ENCODE data around the gene PCDHA9.
"Not testable (repeated sequence)": the region's sequence is repeated elsewhere in the genome, so short reads cannot be mapped to it uniquely, and the experiment has no call there.

PCDHA9 gene

GRCh38 chr5:140806834-140807775 lies 41.1 kb upstream of the PCDHA9 start, which contains the start of gene PCDHA4:
Gene PCDHA4 (plus strand): TSS chr5:140807068.
- peak; percentile 53 for TF ChIP-seq CTCF (IDR thresholded peaks at IDR 0.05; ENCODE audit: low read depth, low read length)
- H3K27me3 ChIP-seq, result no peaks in the 10 kb centered on the region
- H3K36me3 ChIP-seq, result peaks cover 5% of the 10 kb centered on the region
- DNase-seq, result no peak
- H3K9me3 ChIP-seq, result no peaks in the 10 kb centered on the region
- no peak within 1 kb of the TSS for H3K4me3 ChIP-seq (ENCODE audit: low read depth, low read length)
- no peaks in the 10 kb centered on the region for H3K4me1 ChIP-seq

- H3K9me3 ChIP-seq; H3K4me1 ChIP-seq; H3K4me3 ChIP-seq (ENCODE audit: low read depth, low read length); H3K27me3 ChIP-seq; H3K36me3 ChIP-seq; DNase-seq: not testable (repeated sequence)
Measured at GRCh38 chr5:140808241-140808888, 39.8 kb upstream of the PCDHA9 start.

- no peak overlapping the region for H3K4me3 ChIP-seq (ENCODE audit: low read depth, low read length)
- TF ChIP-seq CTCF (IDR thresholded peaks at IDR 0.05; ENCODE audit: low read depth, low read length), result no peak
Measured at GRCh38 chr5:140808889-140809291, 39.3 kb upstream of the PCDHA9 start.

GRCh38 chr5:140821375-140822280 lies 26.6 kb upstream of the PCDHA9 start, which contains the start of gene PCDHA5:
Gene PCDHA5 (plus strand): TSS chr5:140821613.
- no peaks in the 10 kb centered on the region for H3K9me3 ChIP-seq
- no peaks in the 10 kb centered on the region for H3K4me1 ChIP-seq
- no peak within 1 kb of the TSS for H3K4me3 ChIP-seq (ENCODE audit: low read depth, low read length)
- no peak for TF ChIP-seq CTCF (IDR thresholded peaks at IDR 0.05; ENCODE audit: low read depth, low read length)
- H3K36me3 ChIP-seq, result no peaks in the 10 kb centered on the region; the same call in none of the 2 replicates
- H3K27me3 ChIP-seq, result no peaks in the 10 kb centered on the region
- no peak for DNase-seq

More at GRCh38 chr5:140808889-140809291, 39.3 kb upstream of the PCDHA9 start:
- H3K27me3 ChIP-seq, result no peaks in the 10 kb centered on the region
- no peaks in the 10 kb centered on the region for H3K9me3 ChIP-seq
- DNase-seq, result no peak
- H3K36me3 ChIP-seq, result no peaks in the 10 kb centered on the region; the same call in 1 of the 2 replicates
- no peaks in the 10 kb centered on the region for H3K4me1 ChIP-seq

GRCh38 chr5:140822281-140822629 lies 25.9 kb upstream of the PCDHA9 start:
- no peak overlapping the region for H3K4me3 ChIP-seq (ENCODE audit: low read depth, low read length)
- no peak for TF ChIP-seq CTCF (IDR thresholded peaks at IDR 0.05; ENCODE audit: low read depth, low read length)

GRCh38 chr5:140822969-140823368 lies 25.2 kb upstream of the PCDHA9 start:
- not testable (repeated sequence) for H3K4me1 ChIP-seq; H3K36me3 ChIP-seq; DNase-seq; H3K9me3 ChIP-seq; H3K4me3 ChIP-seq (ENCODE audit: low read depth, low read length); H3K27me3 ChIP-seq

More at GRCh38 chr5:140822281-140822629, 25.9 kb upstream of the PCDHA9 start:
- no peaks in the 10 kb centered on the region for H3K9me3 ChIP-seq
- no peaks in the 10 kb centered on the region for H3K27me3 ChIP-seq
- no peaks in the 10 kb centered on the region; the same call in none of the 2 replicates for H3K36me3 ChIP-seq
- DNase-seq, result no peak
- no peaks in the 10 kb centered on the region for H3K4me1 ChIP-seq

Measured in BE2C (cell line).